ENCODE results near the gene GPR39. TPM values are rescaled to one million over a fixed set of nuclear protein-coding genes. Genes with fewer than 3 reads are reported as not detected.

Gene GPR39
- total RNA-seq, 1 experiment from 2014 or later, result 0.50 TPM

DNA sequence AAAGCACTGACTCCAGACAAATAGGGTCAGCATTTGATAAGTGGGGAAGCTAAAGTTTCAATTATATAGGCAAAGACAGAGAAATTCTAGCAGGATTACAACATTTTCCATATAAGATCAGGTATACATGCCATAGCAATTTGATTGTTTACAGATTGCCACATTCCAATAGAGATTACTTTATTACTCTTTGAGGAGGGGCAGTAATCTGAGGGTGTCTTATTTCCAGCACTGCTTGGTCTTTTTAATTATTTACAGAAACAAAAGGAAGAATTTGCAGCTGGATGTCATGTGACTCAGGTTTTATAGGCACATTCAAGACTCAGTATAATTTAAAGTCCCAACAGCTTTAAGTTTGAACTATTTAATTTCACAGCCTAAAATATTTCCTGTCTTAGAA, 42.5 kb upstream of the GPR39 start:
- no peak overlapping the region for H4K91ac ChIP-seq (ENCODE audit: insufficient read length, low read depth, low read length)

More for the DNA sequence above, 42.5 kb upstream of the GPR39 start:
- Histone ChIP-seq H3K27me3 (ENCODE audit: insufficient read depth, low read length) (no peaks in the 10 kb centered on the region), H3K4me1 (ENCODE audit: insufficient read depth, low read length) (no peaks in the 10 kb centered on the region), H4K20me1 (ENCODE audit: control insufficient read depth, insufficient read depth, insufficient read length) (no peaks in the 10 kb centered on the region), H3K23ac (ENCODE audit: insufficient read length, low read depth, low read length) (no peak overlapping the region), H3K23me2 (ENCODE audit: insufficient read length, low read depth, low read length, poor library complexity, severe bottlenecking) (no peaks in the 10 kb centered on the region), H3K9ac (ENCODE audit: extremely low read depth, insufficient read length, low read length) (no peak overlapping the region), H3K18ac (ENCODE audit: insufficient read length, low read depth, low read length) (no peak overlapping the region), H3K56ac (ENCODE audit: insufficient read length, low read depth, low read length) (no peak overlapping the region), H3K79me1 (ENCODE audit: insufficient read depth, low read depth, low read length, poor library complexity, severe bottlenecking) (no peaks in the 10 kb centered on the region), H3K79me2 (ENCODE audit: insufficient read depth, low read length) (no peaks in the 10 kb centered on the region), H3K4me2 (ENCODE audit: insufficient read depth, insufficient read length, low read length) (no peak overlapping the region), H3T11ph (ENCODE audit: low read length) (no peak overlapping the region), H3K4ac (ENCODE audit: low read depth, low read length) (no peak overlapping the region), H2AK5ac (ENCODE audit: insufficient read length, low read length) (no peak overlapping the region), H4K8ac (replicated peaks; ENCODE audit: insufficient read length, low read depth, low read length) (no peak overlapping the region), H2BK120ac (ENCODE audit: low read depth, low read length, poor library complexity, severe bottlenecking) (no peak overlapping the region), H2BK15ac (ENCODE audit: low read depth, low read length) (no peak overlapping the region), H3K14ac (ENCODE audit: insufficient read depth, low read length) (no peak overlapping the region), H2BK20ac (ENCODE audit: low read depth, low read length, poor library complexity, severe bottlenecking) (no peak overlapping the region), H2BK12ac (ENCODE audit: insufficient read length, low read depth, low read length) (no peak overlapping the region), H2BK5ac (ENCODE audit: insufficient read length, low read length) (no peak overlapping the region), H3K27ac (ENCODE audit: insufficient read length, low read depth, low read length) (no peak overlapping the region), H4K5ac (ENCODE audit: insufficient read length, low read depth, low read length) (no peak overlapping the region), H3K9me3 (ENCODE audit: control insufficient read depth, low read depth, low read length) (no peaks in the 10 kb centered on the region), H2AFZ (ENCODE audit: low read length) (no peak overlapping the region)
- no peak for DNase-seq
- H3K4me3 Mint-ChIP-seq, result no peak overlapping the region
- peaks cover 0 to 18% (median 3%) of the 10 kb centered on the region in 3 experiments; a peak in 4 of 7 replicates for H3K36me3 Mint-ChIP-seq (ENCODE audit: insufficient read depth in 1 of 3, low read depth in 3 of 3)
- H3K27ac Mint-ChIP-seq, result no peak overlapping the region
- TF ChIP-seq, protein P1, sequence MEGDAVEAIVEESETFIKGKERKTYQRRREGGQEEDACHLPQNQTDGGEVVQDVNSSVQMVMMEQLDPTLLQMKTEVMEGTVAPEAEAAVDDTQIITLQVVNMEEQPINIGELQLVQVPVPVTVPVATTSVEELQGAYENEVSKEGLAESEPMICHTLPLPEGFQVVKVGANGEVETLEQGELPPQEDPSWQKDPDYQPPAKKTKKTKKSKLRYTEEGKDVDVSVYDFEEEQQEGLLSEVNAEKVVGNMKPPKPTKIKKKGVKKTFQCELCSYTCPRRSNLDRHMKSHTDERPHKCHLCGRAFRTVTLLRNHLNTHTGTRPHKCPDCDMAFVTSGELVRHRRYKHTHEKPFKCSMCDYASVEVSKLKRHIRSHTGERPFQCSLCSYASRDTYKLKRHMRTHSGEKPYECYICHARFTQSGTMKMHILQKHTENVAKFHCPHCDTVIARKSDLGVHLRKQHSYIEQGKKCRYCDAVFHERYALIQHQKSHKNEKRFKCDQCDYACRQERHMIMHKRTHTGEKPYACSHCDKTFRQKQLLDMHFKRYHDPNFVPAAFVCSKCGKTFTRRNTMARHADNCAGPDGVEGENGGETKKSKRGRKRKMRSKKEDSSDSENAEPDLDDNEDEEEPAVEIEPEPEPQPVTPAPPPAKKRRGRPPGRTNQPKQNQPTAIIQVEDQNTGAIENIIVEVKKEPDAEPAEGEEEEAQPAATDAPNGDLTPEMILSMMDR (conservative IDR thresholded peaks at IDR 0.05), result no peak
- peaks cover 2% of the 10 kb centered on the region; the same call in 1 of the 2 replicates for H3K27me3 Mint-ChIP-seq (ENCODE audit: low read depth)
- peaks cover 0 to 4% of the 10 kb centered on the region in 2 experiments; a peak in 3 of 4 replicates for H3K4me1 Mint-ChIP-seq
- H3K9me3 Mint-ChIP-seq, result peaks cover 6 to 19% of the 10 kb centered on the region in 2 experiments

Data from H9 (cell line).